B cell (primary cell): ENCODE results near the gene CHST11. TPM values are rescaled to one million over a fixed set of nuclear protein-coding genes. Genes with fewer than 3 reads are reported as not detected.

Experiments
- ATAC-seq: fragments of 200-7000 bp; cut with Tn5 transposase; one replicate; pipeline ENCODE4 v1.10.0; 2021; ENCODE audit warnings: low read depth, mild to moderate bottlenecking, moderate number of reproducible peaks, moderate library complexity
- CTCF ChIA-PET: fragments of 350-600 bp; sonication (Branson Sonifier 250); formaldehyde crosslinking; loops from one replicate; lab custom pipeline; 2021; ENCODE audit warnings: antibody characterized with exemption, inconsistent platforms; lab: Charles Lee
- POLR2A ChIA-PET: fragments of 350-600 bp; sonication (Branson Sonifier 250); formaldehyde crosslinking; loops from one replicate; lab custom pipeline; 2021; ENCODE audit warnings: antibody characterized with exemption; lab: Charles Lee
- DNase-seq: peaks from one replicate; pipeline ENCODE4 v3.0.0; 2013
- H2AFZ ChIP-seq: 2 replicates; pipeline ENCODE4 v1.6.1; 2012; ENCODE audit warnings: mild to moderate bottlenecking, low read depth, low read length; ENCODE audit not compliant: insufficient read depth, poor library complexity, severe bottlenecking
- H3K27ac ChIP-seq, 2 donors: 1 replicate in 1 of 2; 2 replicates in 1 of 2; pipeline ENCODE4 v1.5.1; 2012 to 2013; ENCODE audit warnings: low read length in 2 of 2, mild to moderate bottlenecking in 2 of 2, moderate library complexity in 1 of 2
- H3K27me3 ChIP-seq, 4 experiments: fragments of 200-600 bp in 1 of 4; sonication (generic) in 1 of 4; replicated peaks in 1 of 4; 1 replicate in 2 of 4; 2 replicates in 2 of 4; pipeline versions ENCODE4 v1.6.1 to v1.7.0; 2013 to 2016; ENCODE audit warnings: low read length in 3 of 4, mild to moderate bottlenecking in 2 of 4, mixed read lengths in 1 of 4, moderate library complexity in 1 of 4; ENCODE audit not compliant: insufficient read depth in 4 of 4, control insufficient read depth in 3 of 4; ENCODE audit errors: control extremely low read depth in 1 of 4
- H3K36me3 ChIP-seq, 2 experiments: replicated peaks in 1 of 2; 1 replicate in 1 of 2; 2 replicates in 1 of 2; pipeline versions ENCODE4 v1.6.1 to v1.7.1; 2013; ENCODE audit warnings: low read length in 1 of 2; ENCODE audit not compliant: insufficient read depth in 2 of 2, control insufficient read depth in 1 of 2; ENCODE audit errors: control extremely low read depth in 1 of 2, extremely low read depth in 1 of 2
- H3K4me1 ChIP-seq, 2 donors: fragments of 200-600 bp in 1 of 2; sonication (generic) in 1 of 2; 1 replicate in 1 of 2; 2 replicates in 1 of 2; pipeline versions ENCODE4 v1.5.1 to v1.6.1; 2013 to 2017; ENCODE audit warnings: low read length in 2 of 2; ENCODE audit not compliant: control insufficient read depth in 2 of 2, insufficient read depth in 2 of 2
- H3K4me2 ChIP-seq: replicated peaks from 2 replicates; pipeline ENCODE3; 2012; ENCODE audit warnings: mild to moderate bottlenecking, low read depth, low read length; ENCODE audit not compliant: poor library complexity, severe bottlenecking
- H3K4me3 ChIP-seq, 5 experiments: fragments of 200-600 bp in 1 of 5; sonication (generic) in 1 of 5; 1 replicate in 3 of 5; 2 replicates in 2 of 5; pipeline versions ENCODE4 v1.5.1 to v1.7.0; 2011 to 2016; ENCODE audit warnings: low read length in 4 of 5, mild to moderate bottlenecking in 4 of 5, low read depth in 2 of 5, control low read depth in 1 of 5, moderate library complexity in 1 of 5; ENCODE audit not compliant: insufficient read depth in 1 of 5; ENCODE audit errors: control extremely low read depth in 1 of 5, extremely low read depth in 1 of 5
- H3K79me2 ChIP-seq: fragments of 200-600 bp; sonication (generic); one replicate; pipeline ENCODE4 v1.6.0; 2016; ENCODE audit warnings: low read length; ENCODE audit not compliant: control insufficient read depth, insufficient read depth
- H3K9ac ChIP-seq: fragments of 200-600 bp; sonication (generic); 2 replicates; pipeline ENCODE4 v1.6.1; 2017; ENCODE audit warnings: mild to moderate bottlenecking, low read length, moderate library complexity
- H3K9me3 ChIP-seq, 3 donors: one replicate each; pipeline versions ENCODE4 v1.6.1 to v1.7.1; 2013; ENCODE audit warnings: low read length in 2 of 3; ENCODE audit not compliant: control insufficient read depth in 2 of 3, insufficient read depth in 1 of 3; ENCODE audit errors: control extremely low read depth in 1 of 3
- H4K20me1 ChIP-seq: 2 replicates; pipeline ENCODE4 v1.6.0; 2012; ENCODE audit warnings: mild to moderate bottlenecking, low read length; ENCODE audit not compliant: insufficient read depth, control insufficient read depth, poor library complexity, severe bottlenecking
- H3K27ac Mint-ChIP-seq: one replicate; pipeline ENCODE4 v1.8.0; 2021; ENCODE audit warnings: mixed read lengths
- H3K27me3 Mint-ChIP-seq: one replicate; pipeline ENCODE4 v1.8.0; 2021; ENCODE audit warnings: mixed read lengths
- H3K4me1 Mint-ChIP-seq: one replicate; pipeline ENCODE4 v1.8.0; 2021; ENCODE audit warnings: mixed read lengths
- H3K4me3 Mint-ChIP-seq: one replicate; pipeline ENCODE4 v1.8.0; 2021; ENCODE audit warnings: mixed read lengths
- H3K9me3 Mint-ChIP-seq: one replicate; pipeline ENCODE4 v1.8.0; 2022; ENCODE audit warnings: mixed read lengths; ENCODE audit not compliant: insufficient read depth
- EZH2 ChIP-seq: IDR thresholded peaks from 2 replicates; pipeline ENCODE4 v1.6.1; 2012; ENCODE audit warnings: borderline replicate concordance, low read depth, mild to moderate bottlenecking, moderate library complexity, low read length; ENCODE audit not compliant: insufficient read depth, poor library complexity, severe bottlenecking
- WGBS: methylation state at CpG from one replicate; pipeline ENCODE4 v1.1.5; 2013; ENCODE audit warnings: missing lambda C conversion rate; ENCODE audit not compliant: insufficient coverage; 5-methylcytosine and 5-hydroxymethylcytosine counted together
- intact Hi-C: fragments of 100-400 bp; cut with micrococcal nuclease; formaldehyde crosslinking; loops from one replicate; pipeline ENCODE4 v1.10.0; 2022
- polyA plus RNA-seq: library from polyadenylated mRNA; depleted of rRNA; stranded (reverse); fragments of >200 nt; gene quantifications from 2 replicates; pipeline ENCODE4 v1.2.3, GENCODE V29; 2012
- total RNA-seq, 2 donors: library from RNA; stranded (reverse); fragments of 120-200 nt in 1 of 2; gene quantifications; 1 replicate in 1 of 2; 2 replicates in 1 of 2; pipeline versions ENCODE4 v1.2.3 to v1.2.4, GENCODE V29; 2013 to 2022
- TF ChIP-seq, protein P1 (sequence below): fragments of 200-600 bp; IDR thresholded peaks from one replicate; pipeline ENCODE4 v1.8.0; 2022; ENCODE audit warnings: antibody characterized with exemption, mild to moderate bottlenecking

CHST11 gene
- total and polyA plus RNA-seq, 2 donors (not counting 1 experiment from before 2014, with no cell fraction given): 46.3 to 152 TPM

DNA sequence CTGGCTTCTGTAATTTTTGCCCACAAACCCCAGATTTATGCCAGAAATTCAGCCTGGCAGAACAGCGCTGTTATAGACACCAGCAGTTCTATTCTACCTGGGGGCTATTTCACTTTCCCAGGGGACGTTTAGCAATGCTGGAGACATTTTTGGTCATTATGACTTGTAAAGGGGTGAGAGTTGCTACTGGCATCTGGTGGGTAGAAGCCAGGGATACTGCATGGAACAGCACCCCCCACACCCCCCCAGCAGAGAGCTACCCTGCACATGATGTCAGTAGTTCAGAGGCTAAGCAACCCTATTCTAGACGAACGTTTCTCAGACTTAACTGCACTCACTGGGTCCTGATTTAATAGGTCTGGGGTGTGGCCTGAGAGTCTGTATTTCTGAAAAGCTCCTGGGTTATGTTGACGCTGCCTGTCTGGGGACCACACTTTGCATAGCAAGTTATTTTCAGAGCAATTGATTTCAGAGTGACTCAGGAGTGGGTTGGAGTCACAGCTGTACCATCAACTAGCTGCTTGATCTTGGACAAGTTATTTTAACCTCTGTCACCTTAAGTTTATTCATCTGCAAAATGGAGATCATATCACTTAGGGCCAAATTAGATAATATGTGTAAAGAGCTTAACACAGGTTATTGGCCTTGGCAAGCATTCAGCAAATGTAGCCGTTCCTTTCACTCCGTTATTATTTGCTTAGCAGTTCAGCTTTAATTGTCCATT lies 48.5 kb downstream of the CHST11 start:
- ChIA-PET POLR2A (interaction anchor here (0.9 to 1.2 kb wide), 3 partner anchors 14 to 48 kb away, joined by 3 read pairs; no protein-coding TSS in a partner anchor), CTCF (interaction anchor here (1.0 to 1.2 kb wide), 4 partner anchors 11 to 124 kb away, joined by 3 to 5 read pairs (median 4); no protein-coding TSS in a partner anchor)
- Histone ChIP-seq H3K79me2 (peaks cover 100% of the 10 kb centered on the region), H3K27ac (no peak overlapping the region), H3K4me2 (peak overlapping the region; percentile 57), H3K4me3 (no peak overlapping the region), H3K4me1 (peaks cover 83 to 85% of the 10 kb centered on the region in 2 donors), H3K36me3 (peaks cover 0 to 8% of the 10 kb centered on the region in 2 experiments), H2AFZ (no peak overlapping the region), H4K20me1 (peaks cover 81% of the 10 kb centered on the region), H3K9ac (peak overlapping the region; percentile 8), H3K27me3 (no peaks in the 10 kb centered on the region), H3K9me3 (peaks cover 0 to 4% (median 0%) of the 10 kb centered on the region in 3 donors)
- peak overlapping the region; percentile 70 for H3K4me3 Mint-ChIP-seq
- TF ChIP-seq EZH2: no peak
- TF ChIP-seq, protein P1, sequence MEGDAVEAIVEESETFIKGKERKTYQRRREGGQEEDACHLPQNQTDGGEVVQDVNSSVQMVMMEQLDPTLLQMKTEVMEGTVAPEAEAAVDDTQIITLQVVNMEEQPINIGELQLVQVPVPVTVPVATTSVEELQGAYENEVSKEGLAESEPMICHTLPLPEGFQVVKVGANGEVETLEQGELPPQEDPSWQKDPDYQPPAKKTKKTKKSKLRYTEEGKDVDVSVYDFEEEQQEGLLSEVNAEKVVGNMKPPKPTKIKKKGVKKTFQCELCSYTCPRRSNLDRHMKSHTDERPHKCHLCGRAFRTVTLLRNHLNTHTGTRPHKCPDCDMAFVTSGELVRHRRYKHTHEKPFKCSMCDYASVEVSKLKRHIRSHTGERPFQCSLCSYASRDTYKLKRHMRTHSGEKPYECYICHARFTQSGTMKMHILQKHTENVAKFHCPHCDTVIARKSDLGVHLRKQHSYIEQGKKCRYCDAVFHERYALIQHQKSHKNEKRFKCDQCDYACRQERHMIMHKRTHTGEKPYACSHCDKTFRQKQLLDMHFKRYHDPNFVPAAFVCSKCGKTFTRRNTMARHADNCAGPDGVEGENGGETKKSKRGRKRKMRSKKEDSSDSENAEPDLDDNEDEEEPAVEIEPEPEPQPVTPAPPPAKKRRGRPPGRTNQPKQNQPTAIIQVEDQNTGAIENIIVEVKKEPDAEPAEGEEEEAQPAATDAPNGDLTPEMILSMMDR: no peak
- H3K27ac Mint-ChIP-seq: peak overlapping the region; percentile 3
- DNase-seq (peak; percentile 53), ATAC-seq (peak; percentile 88)
- H3K9me3 Mint-ChIP-seq: peaks cover 5% of the 10 kb centered on the region
- 100% methylated on average over 1 of the region's 7 CpGs for WGBS
- peaks cover 97% of the 10 kb centered on the region for H3K4me1 Mint-ChIP-seq
- H3K27me3 Mint-ChIP-seq: no peaks in the 10 kb centered on the region
- intact Hi-C loops: loop anchor here (2.0 to 5.0 kb wide), 3 partner anchors 14 to 48 kb away; partner anchors contain the start of gene CHST11
